DMS 273 (cell line): ENCODE data around the gene CAST.

Source experiments
- DNase-seq: peaks from one replicate; lab custom pipeline; 2025; ENCODE audit not compliant: unreplicated experiment; lab: John Stamatoyannopoulos, UW

Gene CAST

DNA sequence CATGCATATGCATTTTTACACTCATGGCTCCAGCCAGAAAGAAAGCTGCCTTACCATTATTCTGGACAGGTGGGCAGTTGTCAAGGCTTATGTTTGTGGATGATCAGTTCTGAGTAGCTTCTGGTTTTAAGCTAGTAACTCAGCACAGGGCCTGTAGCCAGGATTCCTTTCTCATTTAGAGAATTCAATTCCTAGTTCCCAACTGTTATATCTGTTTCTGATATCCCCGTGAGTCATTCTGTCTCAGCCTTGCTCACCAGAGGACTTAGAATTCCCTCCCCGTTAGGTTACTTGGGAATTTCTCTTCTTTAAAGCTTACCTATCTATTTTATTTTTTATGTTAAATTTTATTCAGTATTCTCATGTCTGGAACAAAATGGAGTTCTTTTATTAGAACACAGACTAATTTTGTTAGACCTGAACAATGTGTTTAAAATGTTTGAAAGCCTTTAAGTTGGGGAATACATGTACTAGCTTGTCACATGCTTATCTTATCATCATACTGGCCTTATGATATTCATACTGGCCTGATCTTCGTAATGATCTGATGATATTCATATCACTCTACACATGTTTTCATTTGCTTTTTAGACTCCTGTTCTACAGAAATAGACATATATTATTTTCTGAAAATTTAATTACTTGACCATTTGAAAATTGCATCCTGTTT, 47.1 kb downstream of the CAST start:
- DNase-seq, result peak; percentile 29

DNA sequence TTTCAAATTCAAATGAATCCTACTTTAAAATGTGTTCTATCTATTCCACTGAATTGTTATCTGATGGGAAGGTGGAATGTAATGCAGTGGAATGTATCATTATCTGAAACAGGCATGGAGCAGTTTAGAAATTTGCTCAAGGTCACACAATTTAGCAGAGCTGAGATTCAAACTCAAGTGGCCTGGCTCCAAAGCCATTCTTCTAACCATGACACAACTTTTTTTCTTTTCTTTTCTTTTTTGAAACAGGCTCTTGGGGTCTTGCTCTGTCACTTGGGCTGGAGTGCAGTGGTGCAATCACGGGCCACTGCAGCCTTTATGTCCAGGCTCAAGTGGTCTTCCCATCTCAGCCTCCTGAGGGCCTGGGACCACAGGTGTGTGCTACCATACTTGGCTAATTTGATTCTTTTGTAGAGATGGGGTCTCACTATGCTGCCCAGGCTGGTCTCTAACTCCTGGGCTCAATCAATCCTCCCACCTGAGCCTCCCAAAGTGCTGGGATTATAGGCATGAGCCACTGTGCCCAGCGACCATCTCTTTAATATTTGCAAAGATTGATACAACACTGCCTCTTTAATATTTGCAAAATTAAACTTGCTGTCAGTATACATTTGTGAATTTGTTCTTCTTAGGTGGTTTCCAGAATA, 50.0 kb downstream of the CAST start:
- no peak for DNase-seq

DNA sequence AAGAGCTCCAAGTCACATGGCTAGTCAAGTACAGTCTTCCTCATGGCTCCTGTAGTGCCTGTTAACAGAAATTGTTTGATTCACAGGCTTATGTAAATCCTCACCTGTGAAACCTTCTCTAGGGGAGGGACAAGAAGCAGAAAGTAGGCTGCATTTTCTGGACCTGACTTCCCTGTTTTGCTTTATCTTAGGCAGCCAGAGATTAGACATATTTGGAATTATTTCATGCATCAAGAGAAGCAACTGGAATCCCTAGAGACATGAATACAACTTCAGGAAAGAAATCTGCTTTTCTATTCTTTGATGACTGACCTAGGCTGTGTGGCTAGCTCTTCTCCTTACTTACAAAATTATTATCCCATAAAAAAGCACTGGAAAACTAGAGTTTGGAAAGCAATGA, 52.3 kb downstream of the CAST start:
- DNase-seq, result no peak

DNA sequence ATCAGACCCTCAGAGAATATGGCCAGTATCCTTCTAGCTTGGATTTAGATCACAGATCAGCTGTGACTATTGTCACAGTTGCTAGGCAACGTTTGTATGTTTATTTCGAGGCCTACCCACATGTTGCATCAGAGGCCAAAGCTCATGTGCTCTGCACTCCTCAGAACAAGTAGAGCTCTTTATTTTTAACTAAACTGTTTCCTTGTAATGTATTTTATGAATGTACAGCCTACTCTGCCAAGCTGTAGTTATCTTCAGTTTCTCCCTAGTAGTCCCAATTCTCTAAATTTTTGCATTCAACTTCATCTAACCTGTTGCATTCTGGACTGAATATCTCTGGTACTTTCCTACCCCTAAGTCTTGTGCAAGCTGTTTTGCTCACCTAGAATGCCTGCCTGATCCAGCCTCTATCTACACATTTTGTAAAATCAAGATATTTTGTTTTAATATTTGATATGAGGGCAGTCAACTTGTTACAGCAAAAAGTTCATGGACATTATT, 52.8 kb downstream of the CAST start:
- peak; percentile 53 for DNase-seq

GRCh38 chr5:96716007-96716406, 53.8 kb downstream of the CAST start:
- no peak for DNase-seq

DNA sequence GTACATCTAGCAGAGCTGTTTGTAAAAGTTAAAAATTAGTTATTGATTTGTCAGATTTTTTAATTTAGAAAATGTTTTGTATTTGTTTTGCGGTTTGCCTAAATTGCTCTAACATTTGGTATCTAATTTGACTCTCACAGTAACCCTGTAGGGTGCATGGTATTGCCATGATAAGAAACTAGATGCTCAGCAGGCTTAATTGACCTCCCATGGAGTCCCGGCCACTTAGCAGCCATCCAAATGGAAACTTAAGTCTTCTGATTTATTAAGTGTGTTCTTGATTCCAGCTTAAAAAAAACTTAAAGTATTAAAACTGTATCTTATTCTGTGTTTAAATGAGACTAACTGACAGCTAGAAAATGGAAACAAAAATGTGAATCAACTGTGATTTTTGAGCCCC, 54.5 kb downstream of the CAST start:
- DNase-seq, result peak; percentile 12

GRCh38 chr5:96717874-96718273, 55.7 kb downstream of the CAST start:
- DNase-seq, result no peak

DNA sequence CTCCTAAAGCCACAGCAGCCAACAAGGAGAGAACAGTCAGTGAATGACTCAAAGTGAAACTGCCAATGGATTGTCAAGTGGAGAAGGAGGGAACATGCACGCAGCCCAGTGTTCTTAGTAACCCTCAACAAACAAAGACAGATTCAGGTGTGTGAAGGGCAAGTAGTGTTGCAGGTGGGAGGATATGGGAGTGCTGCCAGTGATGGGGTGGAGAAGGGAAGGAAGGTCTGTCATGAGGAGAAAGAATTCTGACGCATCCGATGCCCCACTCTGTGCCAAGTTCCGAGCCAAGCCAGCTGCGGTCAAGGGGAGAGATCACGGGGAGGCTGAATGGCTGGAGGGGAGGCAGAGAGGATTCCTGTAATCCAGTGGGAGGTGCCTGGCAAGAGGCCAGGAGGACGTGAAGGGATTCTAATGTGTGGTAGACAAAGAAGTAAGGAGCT, 56.5 kb downstream of the CAST start:
- DNase-seq, result peak; percentile 18

DNA sequence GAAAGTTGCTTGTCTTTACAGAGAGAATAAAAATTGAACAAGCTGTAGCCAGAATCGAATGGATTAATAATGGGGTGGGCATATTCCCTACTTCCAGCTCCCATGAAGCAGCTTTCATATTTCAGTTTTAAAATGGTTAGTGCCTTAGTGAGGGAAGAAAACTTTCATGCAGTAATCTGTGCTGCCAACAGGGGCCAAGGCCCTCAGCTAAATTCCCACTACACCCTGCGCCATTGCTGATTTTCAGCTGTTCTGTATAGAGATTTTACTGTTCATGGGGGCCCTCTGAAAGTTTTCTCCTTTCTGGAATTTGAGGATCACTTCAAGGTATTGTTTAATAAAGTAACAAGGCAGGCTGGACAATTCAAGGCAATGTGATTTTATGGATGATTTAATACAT, 58.2 kb downstream of the CAST start:
- peak; percentile 38 for DNase-seq

GRCh38 chr5:96721351-96721977, 59.3 kb downstream of the CAST start:
- DNase-seq, result peak; percentile 48

DNA sequence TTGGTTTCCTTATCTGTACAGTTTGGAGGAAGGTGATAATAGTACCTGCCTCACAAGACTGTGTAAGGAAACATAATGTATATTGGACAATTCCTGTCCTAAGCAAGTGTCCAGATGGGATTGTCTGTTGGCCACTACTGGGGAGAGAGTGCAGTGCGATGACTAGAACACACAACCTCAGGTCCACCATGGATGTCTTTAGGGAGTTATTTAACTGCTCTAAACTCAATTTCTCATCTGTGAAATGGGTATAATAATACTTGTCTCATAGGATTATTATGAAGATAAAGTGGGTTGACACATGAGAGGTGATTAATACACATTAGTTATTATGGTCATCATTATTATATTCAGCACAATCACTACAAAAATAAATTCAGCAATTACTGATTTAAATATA, 63.1 kb downstream of the CAST start:
- DNase-seq, result no peak

GRCh38 chr5:96726802-96727201, 64.6 kb downstream of the CAST start:
- DNase-seq, result peak; percentile 5

- peak; percentile 8 for DNase-seq
These were observed 67.0 kb downstream of the CAST start for GRCh38 chr5:96729156-96729555.

DNA sequence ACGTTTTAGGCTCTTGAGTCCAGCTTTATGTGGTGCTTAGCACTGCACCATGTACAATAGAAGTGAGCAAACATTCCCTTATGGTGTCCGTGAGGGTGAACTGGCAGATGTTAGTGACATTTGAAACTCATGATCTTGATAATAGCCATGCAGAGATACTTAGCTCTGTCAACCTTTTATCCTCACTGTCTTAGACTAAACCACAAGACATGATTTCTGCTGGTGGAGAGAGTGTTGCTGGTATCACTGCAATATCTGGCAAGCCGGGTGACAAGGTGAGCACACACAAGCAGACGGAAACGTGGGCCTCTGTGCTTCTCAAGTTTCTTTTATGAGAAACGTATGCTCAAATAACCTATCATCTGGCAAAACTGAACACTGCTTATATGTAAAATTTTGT, 68.4 kb downstream of the CAST start:
- peak; percentile 86 for DNase-seq

DNA sequence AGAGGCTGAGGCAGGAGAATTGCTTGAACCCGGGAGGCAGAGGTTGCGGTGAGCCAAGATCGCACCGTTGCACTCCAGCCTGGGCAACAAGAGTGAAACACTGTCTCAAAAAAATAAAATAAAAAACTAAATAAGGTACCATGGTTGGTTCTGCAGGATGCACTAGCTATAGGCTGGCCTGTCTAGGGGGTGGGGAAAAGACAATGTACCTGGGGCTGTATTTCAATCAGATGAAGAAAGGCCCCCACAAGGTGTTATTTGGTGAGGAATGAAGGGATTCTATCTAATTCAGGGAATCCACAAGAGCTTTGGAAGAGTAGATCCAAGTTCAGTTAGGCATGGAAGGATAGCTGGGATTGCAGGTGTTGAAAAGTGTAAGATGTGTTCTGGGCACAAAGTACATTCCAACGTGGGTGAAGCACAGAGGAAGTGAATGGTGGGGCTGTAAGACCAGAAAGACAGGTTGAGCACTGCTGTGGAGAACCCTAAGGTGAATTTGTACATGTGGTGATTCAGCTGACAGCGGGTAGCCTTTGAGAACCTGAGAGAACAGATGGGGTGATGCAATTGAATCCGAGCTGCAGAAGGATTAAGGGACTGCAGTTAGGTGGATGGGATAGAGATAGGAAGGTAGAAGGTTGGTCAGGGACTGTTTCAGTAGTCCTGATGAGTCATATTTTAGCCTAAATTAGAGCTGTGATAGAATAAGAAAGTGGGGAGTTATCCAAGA, 71.8 kb downstream of the CAST start:
- peak; percentile 85 for DNase-seq

GRCh38 chr5:96734871-96735325, 72.7 kb downstream of the CAST start:
- DNase-seq, result no peak

- no peak for DNase-seq
These were observed 74.8 kb downstream of the CAST start for GRCh38 chr5:96736937-96737336.

DNA sequence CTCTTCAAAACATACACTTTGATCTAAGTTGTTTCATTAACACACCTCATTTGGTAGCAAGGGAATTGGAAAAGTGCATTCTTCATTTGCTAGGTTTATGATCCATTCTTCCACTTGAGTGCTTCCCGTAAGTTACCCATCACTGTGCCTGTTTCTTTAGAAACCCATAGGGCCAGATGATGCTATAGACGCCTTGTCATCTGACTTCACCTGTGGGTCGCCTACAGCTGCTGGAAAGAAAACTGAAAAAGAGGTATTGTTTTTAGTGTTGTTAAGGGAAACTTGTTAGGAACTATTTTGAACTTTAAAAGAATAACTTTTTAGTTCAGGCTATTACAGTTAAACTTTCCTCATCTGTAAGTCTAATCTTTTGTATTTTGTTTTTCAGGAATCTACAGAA, 78.9 kb downstream of the CAST start:
- DNase-seq, result no peak

DNA sequence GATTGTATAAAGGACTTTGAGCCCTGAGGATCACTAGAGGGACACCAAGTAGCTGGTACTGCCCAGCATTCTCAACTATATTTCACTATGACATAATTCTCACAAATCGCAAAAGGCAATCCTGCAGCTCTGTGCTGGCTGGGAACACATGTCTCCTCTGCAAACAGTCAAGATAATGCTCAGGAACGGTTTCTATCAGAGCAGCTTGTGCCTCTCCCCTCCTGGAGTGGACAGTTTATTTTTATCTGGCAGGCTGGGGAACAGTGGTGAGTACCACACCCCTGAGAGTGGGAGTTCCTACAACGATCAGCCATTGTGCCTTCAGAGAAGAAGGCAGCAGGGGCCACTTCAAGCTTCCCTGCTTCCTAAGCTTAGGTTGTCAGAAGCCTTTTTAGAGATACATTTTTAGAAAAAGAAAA, 79.7 kb downstream of the CAST start:
- DNase-seq, result no peak

DNA sequence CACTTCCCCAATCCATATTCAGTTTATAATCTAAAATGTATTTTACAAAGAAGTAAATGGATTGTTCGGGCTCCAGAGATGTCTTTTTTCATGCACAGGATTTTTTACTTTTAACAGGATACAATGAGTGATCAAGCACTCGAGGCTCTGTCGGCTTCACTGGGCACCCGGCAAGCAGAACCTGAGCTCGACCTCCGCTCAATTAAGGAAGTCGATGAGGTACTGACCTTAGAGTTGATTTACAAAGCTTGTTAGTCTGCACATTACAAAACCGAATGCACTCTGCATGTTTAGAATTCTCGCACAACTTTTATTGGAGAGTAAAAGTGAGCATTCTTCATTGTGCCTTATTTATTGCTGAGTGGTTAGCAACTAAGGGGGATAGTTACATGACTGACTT, 80.4 kb downstream of the CAST start:
- DNase-seq, result no peak

GRCh38 chr5:96743065-96743768, 81.0 kb downstream of the CAST start:
- DNase-seq, result no peak
